ENCODE results near the gene SNCAIP. TPM values are rescaled to one million over a fixed set of nuclear protein-coding genes. Genes with fewer than 3 reads are reported as not detected.

SNCAIP gene
- total and polyA plus RNA-seq, 9 of the 15 experiments (the other 6 are each of a cell fraction or from before 2014, with no cell fraction given) = 0.04 TPM; not detected in 8

DNA sequence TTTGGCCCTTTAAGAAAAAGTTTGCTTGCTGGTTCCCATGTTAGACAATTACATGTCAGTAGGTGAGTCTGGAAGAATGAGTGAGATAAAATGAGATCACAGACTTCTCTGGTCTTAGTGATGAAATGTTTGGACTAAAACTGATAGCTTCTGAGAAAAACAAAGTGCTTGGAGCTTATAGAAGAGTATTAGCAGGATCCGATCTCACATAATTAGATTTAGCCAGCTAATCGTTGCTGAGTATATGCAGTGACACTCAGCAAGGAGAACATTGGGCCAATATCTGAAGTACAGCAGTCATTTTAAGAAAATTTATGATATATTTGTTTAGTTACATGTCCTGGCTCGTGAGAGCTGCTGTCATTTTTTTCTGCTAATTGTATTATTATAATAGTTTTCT, 135.8 kb downstream of the SNCAIP start:
- Histone ChIP-seq H3K9me1 (ENCODE audit: control insufficient read depth, insufficient read depth, low read length) (no peaks in the 10 kb centered on the region), H3K9me3 (replicated peaks; ENCODE audit: control insufficient read depth, insufficient read depth, low read depth, low read length) (no peaks in the 10 kb centered on the region), H3K9ac (ENCODE audit: insufficient read depth in 1 of 2, low read depth in 2 of 2, low read length in 2 of 2) (no peak overlapping the region), H2AFZ (ENCODE audit: low read depth, low read length) (no peak overlapping the region), H3K27me3 (ENCODE audit: control insufficient read depth in 2 of 2, insufficient read depth in 2 of 2, low read length in 2 of 2) (peaks cover 0 to 5% of the 10 kb centered on the region in 2 experiments; a peak in 1 of 5 replicates), H4K20me1 (replicated peaks; ENCODE audit: control insufficient read depth, insufficient read depth, low read length) (no peaks in the 10 kb centered on the region), H3K4me2 (ENCODE audit: insufficient read depth, low read length) (no peak overlapping the region), H3K4me1 (replicated peaks in 1 of 2; ENCODE audit: control insufficient read depth in 2 of 2, insufficient read depth in 2 of 2, low read length in 2 of 2) (no peaks in the 10 kb centered on the region), H3K4me3 (no peak overlapping the region), H3K79me2 (ENCODE audit: control insufficient read depth, insufficient read depth, low read length) (no peaks in the 10 kb centered on the region), H3K36me3 (ENCODE audit: control insufficient read depth, insufficient read depth, low read length) (no peaks in the 10 kb centered on the region), H3K27ac (ENCODE audit: extremely low read depth, low read depth, low read length) (no peak overlapping the region)
- WGBS (ENCODE audit: insufficient coverage, low coverage, missing lambda C conversion rate) = 8% methylated on average over 3 of the region's 3 CpGs
- ChIA-PET CTCF (ENCODE audit: low intra/inter-chr PET ratio) (no interaction called here), POLR2A (no interaction called here)
- in situ Hi-C loops (cut with MboI) = no loop called here
- DNase-seq (ENCODE audit: extremely low read depth in 1 of 4, low spot score in 3 of 4) (no peak), ATAC-seq (no peak), FAIRE-seq (no peak)
- BruUV-seq (replicated peaks) = no TSS peak
- intact Hi-C loops (cut with micrococcal nuclease) = no loop called here
- TF ChIP-seq U2AF1 (optimal IDR thresholded peaks at IDR 0.05; ENCODE audit: low read depth, low read length) (no peak), GATA2 (CRISPR knock-in tag; IDR thresholded peaks at IDR 0.05) (no peak), HDAC3 (IDR thresholded peaks at IDR 0.05; ENCODE audit: borderline replicate concordance, partially characterized antibody) (no peak), SAFB2 (IDR thresholded peaks at IDR 0.05; ENCODE audit: borderline replicate concordance, low read depth, low read length, severe bottlenecking) (no peak), SMARCB1 (IDR thresholded peaks at IDR 0.05; ENCODE audit: insufficient read length, low read depth) (no peak), PRMT5 (CRISPR knock-in tag; IDR thresholded peaks at IDR 0.05) (no peak), LARP7 (IDR thresholded peaks at IDR 0.05) (no peak), ZNF239 (CRISPR knock-in tag; IDR thresholded peaks at IDR 0.05) (no peak), ADNP (tag; IDR thresholded peaks at IDR 0.05) (no peak), HNRNPK (IDR thresholded peaks at IDR 0.05; ENCODE audit: low read depth, low read length, poor library complexity, severe bottlenecking) (no peak)
